Kidney (tissue), 14 donors: ENCODE results near the gene NLRP1. TPM values are rescaled to one million over a fixed set of nuclear protein-coding genes. Genes with fewer than 3 reads are reported as not detected.

Source experiments
- DNase-seq, 5 donors: peaks; one replicate each; pipeline ENCODE4 v3.0.0-alpha.2; 2013 to 2020
- FAIRE-seq: peaks from 2 replicates; lab custom pipeline; 2012; peaks lifted over from hg19 to GRCh38; lab: Jason Lieb, UNC
- H3K27ac ChIP-seq, 2 donors: one replicate each; pipeline ENCODE4 v1.7.0; 2013; ENCODE audit warnings: low read depth in 2 of 2, low read length in 2 of 2, inconsistent platforms in 1 of 2
- H3K27me3 ChIP-seq: one replicate; pipeline ENCODE4 v1.7.1; 2013; ENCODE audit warnings: low read length, inconsistent platforms; ENCODE audit not compliant: control insufficient read depth, insufficient read depth
- H3K36me3 ChIP-seq, 3 donors: one replicate each; pipeline versions ENCODE4 v1.7.0 to v1.7.1; 2013; ENCODE audit warnings: low read length in 3 of 3, control low read depth in 1 of 3, inconsistent platforms in 1 of 3; ENCODE audit not compliant: insufficient read depth in 3 of 3, control insufficient read depth in 2 of 3
- H3K4me1 ChIP-seq, 3 donors: one replicate each; pipeline versions ENCODE4 v1.7.0 to v1.7.1; 2013; ENCODE audit warnings: low read length in 3 of 3, inconsistent platforms in 1 of 3, low read depth in 1 of 3; ENCODE audit not compliant: control insufficient read depth in 2 of 3, insufficient read depth in 2 of 3
- H3K4me3 ChIP-seq, 3 donors: one replicate each; pipeline versions ENCODE4 v1.7.0 to v1.8.1; 2013; ENCODE audit warnings: low read length in 3 of 3, control low read depth in 1 of 3, inconsistent platforms in 1 of 3
- H3K9ac ChIP-seq, 3 donors: one replicate each; pipeline versions ENCODE4 v1.7.0 to v1.7.1; 2013; ENCODE audit warnings: low read length in 3 of 3, control low read depth in 1 of 3, inconsistent platforms in 1 of 3
- H3K9me3 ChIP-seq, 3 donors: one replicate each; pipeline versions ENCODE4 v1.7.0 to v1.7.1; 2013; ENCODE audit warnings: low read length in 3 of 3, control low read depth in 1 of 3, inconsistent platforms in 1 of 3; ENCODE audit not compliant: control insufficient read depth in 2 of 3, insufficient read depth in 1 of 3
- intact Hi-C: fragments of 100-400 bp; cut with DNase I; formaldehyde crosslinking; loops from one replicate; pipeline ENCODE4 v1.11.1; 2022
- polyA plus RNA-seq: library from polyadenylated mRNA; stranded (reverse); fragments of 350-450 nt; fragmentation: Illumina TruSeq; extraction: RNeasy Lipid Tissue Mini Kit (QIAGEN cat#74804); gene quantifications from one replicate; pipeline ENCODE4 v1.2.3, GENCODE V29; 2014; ENCODE audit warnings: low read depth, low replicate concordance; ENCODE audit not compliant: insufficient read depth
- total RNA-seq: library from RNA; stranded (reverse); fragmentation: NEBNext Ultra II Directional; extraction: Animal tissue kit (Norgen Biotek cat#: 25700); gene quantifications from one replicate; pipeline ENCODE4 v1.2.1, GENCODE V29; 2021
- TF ChIP-seq, protein P1 (sequence below): IDR thresholded peaks from 3 replicates; pipeline ENCODE4 v1.5.1; 2012; ENCODE audit warnings: mild to moderate bottlenecking, moderate library complexity, borderline replicate concordance; ENCODE audit not compliant: insufficient read depth; ENCODE audit errors: extremely low read depth
- donor health status: control.
- donor health status: control.
- donor health status: control.
- donor health status: control.
- donor health status: control.
- donor health status: DM: yes; HTN: yes; CAD: no.
- donor health status: Normal renal cell carcinoma (clear cell type).

NLRP1 gene
- total and polyA plus RNA-seq, 2 donors from 2014 or later = 11.4 to 19.6 TPM

DNA sequence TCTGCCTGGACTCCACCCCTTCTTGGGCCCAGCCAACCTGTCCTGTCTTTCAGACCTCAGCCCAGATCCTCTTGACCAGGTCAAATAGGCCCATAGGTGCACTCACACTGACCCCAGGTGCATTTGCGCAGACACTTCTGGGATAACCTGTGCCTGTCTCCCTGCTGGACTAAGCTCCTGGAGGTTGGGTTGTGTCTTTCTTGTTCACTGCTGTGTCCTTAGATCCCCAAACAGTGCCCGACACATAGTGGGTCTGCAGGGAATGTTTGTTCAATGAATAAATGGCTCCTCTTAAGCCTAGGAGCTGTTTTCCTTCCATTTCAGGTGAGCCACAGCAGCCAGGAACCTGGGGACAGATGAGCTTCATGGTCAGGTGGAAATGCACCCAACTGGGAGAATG lies 48.9 kb downstream of the NLRP1 start:
- TF ChIP-seq, protein P1, sequence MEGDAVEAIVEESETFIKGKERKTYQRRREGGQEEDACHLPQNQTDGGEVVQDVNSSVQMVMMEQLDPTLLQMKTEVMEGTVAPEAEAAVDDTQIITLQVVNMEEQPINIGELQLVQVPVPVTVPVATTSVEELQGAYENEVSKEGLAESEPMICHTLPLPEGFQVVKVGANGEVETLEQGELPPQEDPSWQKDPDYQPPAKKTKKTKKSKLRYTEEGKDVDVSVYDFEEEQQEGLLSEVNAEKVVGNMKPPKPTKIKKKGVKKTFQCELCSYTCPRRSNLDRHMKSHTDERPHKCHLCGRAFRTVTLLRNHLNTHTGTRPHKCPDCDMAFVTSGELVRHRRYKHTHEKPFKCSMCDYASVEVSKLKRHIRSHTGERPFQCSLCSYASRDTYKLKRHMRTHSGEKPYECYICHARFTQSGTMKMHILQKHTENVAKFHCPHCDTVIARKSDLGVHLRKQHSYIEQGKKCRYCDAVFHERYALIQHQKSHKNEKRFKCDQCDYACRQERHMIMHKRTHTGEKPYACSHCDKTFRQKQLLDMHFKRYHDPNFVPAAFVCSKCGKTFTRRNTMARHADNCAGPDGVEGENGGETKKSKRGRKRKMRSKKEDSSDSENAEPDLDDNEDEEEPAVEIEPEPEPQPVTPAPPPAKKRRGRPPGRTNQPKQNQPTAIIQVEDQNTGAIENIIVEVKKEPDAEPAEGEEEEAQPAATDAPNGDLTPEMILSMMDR = no peak
- intact Hi-C loops = no loop called here
- DNase-seq (no peak), FAIRE-seq (no peak)
- H3K36me3 ChIP-seq = no peaks in the 10 kb centered on the region
- no peaks in the 10 kb centered on the region for H3K27me3 ChIP-seq
- H3K4me3 ChIP-seq = no peak overlapping the region
- H3K4me1 ChIP-seq = no peaks in the 10 kb centered on the region
- H3K9ac ChIP-seq = no peak overlapping the region
- no peaks in the 10 kb centered on the region for H3K9me3 ChIP-seq
- no peak overlapping the region for H3K27ac ChIP-seq

DNA sequence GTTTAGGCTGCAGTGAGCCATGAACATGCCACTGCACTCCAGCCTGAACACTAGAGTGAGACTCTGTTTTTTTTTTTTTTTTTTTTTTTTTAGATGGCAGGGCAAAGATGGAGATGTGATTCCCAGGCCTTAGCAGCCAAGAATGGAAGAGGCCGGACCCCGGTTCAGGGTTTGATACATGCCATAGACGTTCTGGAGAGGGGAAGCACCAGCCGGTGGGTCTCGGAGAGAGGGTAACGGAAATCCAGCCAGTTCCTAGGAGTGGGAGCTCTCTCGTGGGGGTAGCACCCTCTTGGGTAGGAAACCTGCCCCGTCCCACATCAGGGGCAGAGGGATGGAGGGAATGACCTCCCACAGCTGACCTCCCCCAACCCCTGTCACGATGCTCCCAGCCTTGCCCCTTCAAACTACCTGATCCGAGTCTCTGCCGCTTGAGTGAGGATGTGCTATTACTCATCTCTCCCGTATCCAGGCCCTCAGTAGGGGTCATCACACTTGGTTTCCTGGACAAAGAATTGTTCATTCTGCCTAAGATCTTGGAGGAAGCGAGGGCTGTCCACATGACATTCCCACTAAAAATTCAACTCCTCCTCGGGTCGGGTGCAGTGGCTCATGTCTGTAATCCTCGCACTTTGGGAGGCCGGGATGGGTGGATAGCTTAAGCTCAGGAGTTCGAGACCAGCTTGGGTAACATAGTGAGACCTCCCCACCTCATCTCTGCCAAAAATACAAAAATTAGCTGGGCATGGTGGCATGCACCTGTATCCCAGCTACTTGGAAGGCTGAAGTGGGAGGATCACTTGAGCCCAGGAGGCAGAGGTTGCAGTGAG lies 50.6 kb downstream of the NLRP1 start:
- H3K27ac ChIP-seq = no peak overlapping the region
- no peaks in the 10 kb centered on the region for H3K36me3 ChIP-seq
- no peaks in the 10 kb centered on the region for H3K9me3 ChIP-seq
- no peaks in the 10 kb centered on the region for H3K4me1 ChIP-seq
- H3K9ac ChIP-seq = no peak overlapping the region
- DNase-seq (peak in 1 of 5 donors; percentile 34), FAIRE-seq (no peak)
- TF ChIP-seq, protein P1 = no peak
- H3K4me3 ChIP-seq = no peak overlapping the region
- intact Hi-C loops = no loop called here
- H3K27me3 ChIP-seq = no peaks in the 10 kb centered on the region

DNA sequence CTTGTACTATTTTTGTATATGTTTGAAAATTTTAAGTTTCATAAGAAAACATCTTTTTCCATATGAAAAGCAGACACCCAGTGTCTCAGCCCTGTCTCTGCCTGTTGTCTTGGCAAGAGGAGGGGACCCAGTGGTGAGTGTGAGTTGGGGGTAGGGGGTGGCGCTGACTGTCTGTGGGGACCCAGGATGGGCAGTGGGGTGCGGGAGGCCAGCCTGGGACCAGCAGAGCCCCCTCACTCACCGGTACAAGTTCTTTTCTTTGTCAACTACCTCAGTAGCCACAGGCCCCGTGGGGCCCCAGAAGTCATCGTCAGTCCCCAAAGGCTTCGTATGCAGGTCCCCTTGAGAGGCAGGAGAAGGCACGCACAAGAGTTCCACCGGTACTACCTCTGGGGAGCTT lies 51.7 kb downstream of the NLRP1 start:
- H3K27ac ChIP-seq = no peak overlapping the region
- no peaks in the 10 kb centered on the region for H3K36me3 ChIP-seq
- no peak for FAIRE-seq
- intact Hi-C loops = no loop called here
- no peaks in the 10 kb centered on the region for H3K9me3 ChIP-seq
- no peak for DNase-seq
- H3K9ac ChIP-seq = no peak overlapping the region
- TF ChIP-seq, protein P1 = no peak
- H3K27me3 ChIP-seq = no peaks in the 10 kb centered on the region
- H3K4me1 ChIP-seq = peaks cover 0 to under 1% (median 0%) of the 10 kb centered on the region in 3 donors
- no peak overlapping the region for H3K4me3 ChIP-seq

DNA sequence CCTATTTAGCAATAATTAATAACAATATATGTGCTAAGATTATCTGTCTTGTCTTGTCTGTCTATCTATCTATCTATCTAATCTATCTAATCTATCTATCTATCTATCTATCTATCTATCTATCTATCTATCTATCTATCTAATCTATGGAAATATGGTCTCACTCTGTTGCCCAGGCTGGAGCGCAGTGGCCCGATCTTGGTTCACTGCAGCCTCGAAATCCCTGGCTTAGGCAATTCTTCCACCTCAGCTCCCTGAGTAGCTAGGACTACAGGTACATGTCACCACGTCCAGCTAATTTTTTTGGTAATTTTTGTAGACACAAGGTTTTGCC lies 53.3 kb downstream of the NLRP1 start:
- H3K9me3 ChIP-seq = no peaks in the 10 kb centered on the region
- H3K9ac ChIP-seq = no peak overlapping the region
- intact Hi-C loops = no loop called here
- no peak for DNase-seq
- FAIRE-seq = no peak
- no peaks in the 10 kb centered on the region for H3K36me3 ChIP-seq
- H3K27ac ChIP-seq = no peak overlapping the region
- no peak overlapping the region for H3K4me3 ChIP-seq
- TF ChIP-seq, protein P1 = no peak
- H3K27me3 ChIP-seq = no peaks in the 10 kb centered on the region
- peaks cover 0 to 3% (median 0%) of the 10 kb centered on the region in 3 donors for H3K4me1 ChIP-seq
